ENCODE data around the gene TMEM51. TPM values are rescaled to one million over a fixed set of nuclear protein-coding genes. Genes with fewer than 3 reads are reported as not detected.

TMEM51 gene
- total RNA-seq, 1 experiment from 2014 or later: 24.7 TPM

DNA sequence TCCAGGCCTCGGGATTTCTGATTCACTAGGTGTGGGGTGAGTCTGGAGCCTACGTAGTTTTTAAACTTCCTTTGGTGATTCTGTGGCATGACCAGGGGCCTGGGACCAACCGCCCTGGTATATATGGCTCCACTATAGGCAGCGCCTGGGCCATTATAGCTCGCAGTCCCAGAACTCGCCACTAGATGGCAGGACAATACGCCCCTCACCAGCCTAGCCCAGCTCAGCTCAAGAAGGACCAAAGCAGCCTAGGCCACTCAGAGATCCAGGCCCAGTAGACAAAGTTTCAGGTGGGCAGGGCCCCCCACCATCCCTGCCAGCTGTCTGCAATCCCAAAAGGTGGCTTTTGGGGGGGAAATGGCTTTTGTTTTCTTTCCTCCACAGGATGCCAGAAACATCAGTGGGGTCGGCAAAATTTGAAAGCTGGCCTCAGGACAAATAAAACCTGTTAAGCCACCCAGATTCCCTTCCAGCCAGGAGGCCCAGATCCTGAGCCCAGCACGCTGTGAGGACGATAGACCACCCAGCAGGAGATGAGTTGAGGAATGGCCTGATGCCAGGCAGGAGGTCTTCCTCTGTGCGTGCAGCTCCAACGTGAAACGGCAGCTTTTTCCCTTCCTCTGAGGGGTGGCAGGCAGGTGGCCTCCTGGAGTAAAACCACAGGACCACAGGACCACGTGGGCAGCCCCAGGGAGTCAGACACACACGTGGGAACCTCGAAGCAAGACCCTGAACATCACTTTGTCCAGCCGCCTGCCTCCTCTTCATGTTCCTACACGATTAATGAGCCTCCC lies 24.8 kb upstream of the TMEM51 start:
- TF ChIP-seq, protein P1, sequence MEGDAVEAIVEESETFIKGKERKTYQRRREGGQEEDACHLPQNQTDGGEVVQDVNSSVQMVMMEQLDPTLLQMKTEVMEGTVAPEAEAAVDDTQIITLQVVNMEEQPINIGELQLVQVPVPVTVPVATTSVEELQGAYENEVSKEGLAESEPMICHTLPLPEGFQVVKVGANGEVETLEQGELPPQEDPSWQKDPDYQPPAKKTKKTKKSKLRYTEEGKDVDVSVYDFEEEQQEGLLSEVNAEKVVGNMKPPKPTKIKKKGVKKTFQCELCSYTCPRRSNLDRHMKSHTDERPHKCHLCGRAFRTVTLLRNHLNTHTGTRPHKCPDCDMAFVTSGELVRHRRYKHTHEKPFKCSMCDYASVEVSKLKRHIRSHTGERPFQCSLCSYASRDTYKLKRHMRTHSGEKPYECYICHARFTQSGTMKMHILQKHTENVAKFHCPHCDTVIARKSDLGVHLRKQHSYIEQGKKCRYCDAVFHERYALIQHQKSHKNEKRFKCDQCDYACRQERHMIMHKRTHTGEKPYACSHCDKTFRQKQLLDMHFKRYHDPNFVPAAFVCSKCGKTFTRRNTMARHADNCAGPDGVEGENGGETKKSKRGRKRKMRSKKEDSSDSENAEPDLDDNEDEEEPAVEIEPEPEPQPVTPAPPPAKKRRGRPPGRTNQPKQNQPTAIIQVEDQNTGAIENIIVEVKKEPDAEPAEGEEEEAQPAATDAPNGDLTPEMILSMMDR (IDR thresholded peaks at IDR 0.05; ENCODE audit: insufficient read depth in 1 of 2, low read depth in 1 of 2, low read length in 1 of 2, severe bottlenecking in 1 of 2, unreplicated experiment in 1 of 2): peak; percentile 78 to 79
- Mint-ChIP-seq H3K4me3 (ENCODE audit: unreplicated experiment) (no peak overlapping the region), H3K9me3 (ENCODE audit: unreplicated experiment) (no peaks in the 10 kb centered on the region), H3K4me1 (ENCODE audit: low read depth, unreplicated experiment) (no peaks in the 10 kb centered on the region), H3K36me3 (ENCODE audit: insufficient read depth, unreplicated experiment) (no peaks in the 10 kb centered on the region), H3K27ac (ENCODE audit: unreplicated experiment) (no peak overlapping the region), H3K27me3 (ENCODE audit: insufficient read depth, unreplicated experiment) (no peaks in the 10 kb centered on the region)
- Histone ChIP-seq H3K4me1 (peaks cover 8% of the 10 kb centered on the region; the same call in 1 of the 2 replicates), H3K9me3 (no peaks in the 10 kb centered on the region), H3K27me3 (replicated peaks; ENCODE audit: control insufficient read depth, insufficient read depth, low read length) (no peaks in the 10 kb centered on the region), H3K36me3 (ENCODE audit: control insufficient read depth, insufficient read depth, low read length) (no peaks in the 10 kb centered on the region), H3K4me3 (ENCODE audit: low read depth, low read length) (no peak overlapping the region)
- no TSS peak for BruUV-seq (replicated peaks)
- ChIA-PET POLR2A (interaction anchor here (1.3 kb wide), 1 partner anchor 23 kb away, joined by 4 read pairs; no protein-coding TSS in a partner anchor), CTCF (interaction anchor here (0.6 to 1.4 kb wide), 17 partner anchors 12 to 303 kb away, joined by 3 to 22 read pairs (median 5); partner anchors contain the start of gene TMEM51)
- peak; percentile 72 to 82 for DNase-seq
- intact Hi-C loops (cut with micrococcal nuclease; ENCODE audit: unreplicated experiment): loop anchor here (1.0 kb wide), 4 partner anchors 24 to 176 kb away; no protein-coding TSS in a partner anchor

DNA sequence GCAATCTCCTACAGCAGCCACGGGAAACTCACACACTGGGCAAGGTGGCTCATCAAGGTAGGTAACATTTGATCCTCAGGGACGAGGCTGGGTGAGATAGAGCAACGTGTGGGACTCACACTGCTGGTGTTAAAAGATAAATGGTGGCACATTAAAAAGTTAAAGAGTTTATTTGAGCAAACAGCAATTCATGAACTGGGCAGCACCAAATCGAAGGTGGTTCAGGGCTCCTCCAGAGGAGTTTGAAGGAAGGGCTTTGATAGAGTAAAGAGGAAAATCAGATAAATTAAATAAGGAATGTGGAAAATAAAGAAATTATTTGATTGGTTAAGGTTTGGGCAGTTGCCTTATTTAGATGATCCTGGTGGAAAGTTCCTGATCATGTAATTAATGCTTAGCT lies 23.6 kb upstream of the TMEM51 start:
- Histone ChIP-seq H3K27me3 (replicated peaks; ENCODE audit: control insufficient read depth, insufficient read depth, low read length) (no peaks in the 10 kb centered on the region), H3K9me3 (no peaks in the 10 kb centered on the region), H3K4me3 (ENCODE audit: low read depth, low read length) (no peak overlapping the region), H3K36me3 (ENCODE audit: control insufficient read depth, insufficient read depth, low read length) (no peaks in the 10 kb centered on the region), H3K4me1 (peaks cover 8% of the 10 kb centered on the region; the same call in 1 of the 2 replicates)
- ChIA-PET CTCF (no interaction called here), POLR2A (no interaction called here)
- intact Hi-C loops (cut with micrococcal nuclease; ENCODE audit: unreplicated experiment): no loop called here
- H3K27ac Mint-ChIP-seq (ENCODE audit: unreplicated experiment): no peak overlapping the region
- no peaks in the 10 kb centered on the region for H3K4me1 Mint-ChIP-seq (ENCODE audit: low read depth, unreplicated experiment)
- no peaks in the 10 kb centered on the region for H3K36me3 Mint-ChIP-seq (ENCODE audit: insufficient read depth, unreplicated experiment)
- no peak overlapping the region for H3K4me3 Mint-ChIP-seq (ENCODE audit: unreplicated experiment)
- DNase-seq: no peak
- BruUV-seq (replicated peaks): no TSS peak
- H3K27me3 Mint-ChIP-seq (ENCODE audit: insufficient read depth, unreplicated experiment): no peaks in the 10 kb centered on the region
- TF ChIP-seq, protein P1 (IDR thresholded peaks at IDR 0.05; ENCODE audit: insufficient read depth in 1 of 2, low read depth in 1 of 2, low read length in 1 of 2, severe bottlenecking in 1 of 2, unreplicated experiment in 1 of 2): no peak
- no peaks in the 10 kb centered on the region for H3K9me3 Mint-ChIP-seq (ENCODE audit: unreplicated experiment)

DNA sequence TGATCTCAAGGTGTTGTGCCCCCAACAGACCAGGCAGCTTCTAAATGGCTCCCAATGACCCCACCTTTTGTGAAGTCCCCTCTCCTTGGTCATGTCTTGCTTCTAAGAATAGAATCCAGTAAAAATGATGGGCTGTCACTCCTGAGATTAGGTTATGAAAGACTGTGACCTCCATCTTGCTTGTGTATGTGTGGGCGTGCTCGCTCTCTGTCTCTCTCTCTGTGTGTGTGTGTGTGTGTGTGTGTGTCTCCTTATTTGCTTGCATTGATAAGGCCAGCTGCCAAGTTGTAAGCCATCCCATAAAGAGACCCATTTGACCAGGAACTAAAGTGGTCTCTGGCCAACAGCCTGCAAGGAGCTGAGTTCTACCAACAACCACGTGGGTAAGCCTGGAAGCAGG lies 22.9 kb upstream of the TMEM51 start:
- CTCF ChIA-PET: no interaction called here
- intact Hi-C loops (cut with micrococcal nuclease; ENCODE audit: unreplicated experiment): no loop called here

More for the DNA sequence above, 22.9 kb upstream of the TMEM51 start:
- Mint-ChIP-seq H3K9me3 (ENCODE audit: unreplicated experiment) (no peaks in the 10 kb centered on the region), H3K4me3 (ENCODE audit: unreplicated experiment) (no peak overlapping the region), H3K27ac (ENCODE audit: unreplicated experiment) (no peak overlapping the region), H3K4me1 (ENCODE audit: low read depth, unreplicated experiment) (peaks cover 2% of the 10 kb centered on the region), H3K27me3 (ENCODE audit: insufficient read depth, unreplicated experiment) (no peaks in the 10 kb centered on the region), H3K36me3 (ENCODE audit: insufficient read depth, unreplicated experiment) (no peaks in the 10 kb centered on the region)
- TF ChIP-seq, protein P1 (IDR thresholded peaks at IDR 0.05; ENCODE audit: insufficient read depth in 1 of 2, low read depth in 1 of 2, low read length in 1 of 2, severe bottlenecking in 1 of 2, unreplicated experiment in 1 of 2): no peak
- POLR2A ChIA-PET: no interaction called here
- Histone ChIP-seq H3K4me3 (ENCODE audit: low read depth, low read length) (no peak overlapping the region), H3K4me1 (peaks cover 8% of the 10 kb centered on the region; the same call in 1 of the 2 replicates), H3K9me3 (no peaks in the 10 kb centered on the region), H3K27me3 (replicated peaks; ENCODE audit: control insufficient read depth, insufficient read depth, low read length) (no peaks in the 10 kb centered on the region), H3K36me3 (ENCODE audit: control insufficient read depth, insufficient read depth, low read length) (no peaks in the 10 kb centered on the region)
- no peak for DNase-seq
- no TSS peak for BruUV-seq (replicated peaks)
